ENCODE results near the gene TANC1.

TANC1 gene

GRCh38 chr2:159275111-159275510 is 306.7 kb downstream of the TANC1 start:
- no peak overlapping the region for H3K27ac ChIP-seq
- DNase-seq (ENCODE audit: low read depth, low spot score) = no peak

- no peak for DNase-seq (ENCODE audit: low read depth, low spot score)
- no peak overlapping the region for H3K27ac ChIP-seq
Observed at GRCh38 chr2:159279700-159280099, 311.3 kb downstream of the TANC1 start.

- H3K27ac ChIP-seq = no peak overlapping the region
- DNase-seq (ENCODE audit: low read depth, low spot score) = no peak
Observed at GRCh38 chr2:159281002-159281401, 312.6 kb downstream of the TANC1 start.
